ENCODE results near the gene FBXO27.
"Not testable (repeated sequence)": the region's sequence is repeated elsewhere in the genome, so short reads cannot be mapped to it uniquely, and the experiment has no call there.

Gene FBXO27

GRCh38 chr19:38988627-38989026 lies 43.7 kb downstream of the FBXO27 start:
- not testable (repeated sequence) for DNase-seq (ENCODE audit: low spot score)

DNA sequence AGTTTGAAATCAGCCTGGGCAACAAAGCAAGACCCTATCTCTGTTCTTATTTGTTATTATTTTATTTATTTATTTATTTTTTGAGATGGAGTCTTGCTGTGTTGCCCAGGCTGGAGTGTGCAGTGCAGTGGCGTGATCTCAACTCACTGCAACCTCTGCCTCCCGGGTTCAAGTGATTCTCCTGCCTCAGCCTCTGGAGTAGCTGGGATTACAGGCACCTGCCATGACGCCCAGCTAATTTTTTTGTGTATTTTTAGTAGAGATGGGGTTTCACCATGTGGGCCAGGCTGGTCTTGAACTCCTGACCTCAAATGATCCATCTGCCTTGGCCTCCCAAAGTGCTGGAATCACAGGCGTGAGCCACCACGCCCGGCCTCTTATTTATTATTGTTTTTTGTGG lies 44.6 kb downstream of the FBXO27 start:
- DNase-seq (ENCODE audit: low spot score) = not testable (repeated sequence)

GRCh38 chr19:38985262-38985661 lies 47.1 kb downstream of the FBXO27 start:
- DNase-seq (ENCODE audit: low spot score) = no peak

GRCh38 chr19:38980583-38981374 lies 51.6 kb downstream of the FBXO27 start:
- DNase-seq (ENCODE audit: low spot score) = no peak

- no peak for DNase-seq (ENCODE audit: low spot score)
Measured at GRCh38 chr19:38979812-38980211, 52.5 kb downstream of the FBXO27 start.

GRCh38 chr19:38978326-38978689 lies 54.0 kb downstream of the FBXO27 start:
- DNase-seq (ENCODE audit: low spot score) = no peak

DNA sequence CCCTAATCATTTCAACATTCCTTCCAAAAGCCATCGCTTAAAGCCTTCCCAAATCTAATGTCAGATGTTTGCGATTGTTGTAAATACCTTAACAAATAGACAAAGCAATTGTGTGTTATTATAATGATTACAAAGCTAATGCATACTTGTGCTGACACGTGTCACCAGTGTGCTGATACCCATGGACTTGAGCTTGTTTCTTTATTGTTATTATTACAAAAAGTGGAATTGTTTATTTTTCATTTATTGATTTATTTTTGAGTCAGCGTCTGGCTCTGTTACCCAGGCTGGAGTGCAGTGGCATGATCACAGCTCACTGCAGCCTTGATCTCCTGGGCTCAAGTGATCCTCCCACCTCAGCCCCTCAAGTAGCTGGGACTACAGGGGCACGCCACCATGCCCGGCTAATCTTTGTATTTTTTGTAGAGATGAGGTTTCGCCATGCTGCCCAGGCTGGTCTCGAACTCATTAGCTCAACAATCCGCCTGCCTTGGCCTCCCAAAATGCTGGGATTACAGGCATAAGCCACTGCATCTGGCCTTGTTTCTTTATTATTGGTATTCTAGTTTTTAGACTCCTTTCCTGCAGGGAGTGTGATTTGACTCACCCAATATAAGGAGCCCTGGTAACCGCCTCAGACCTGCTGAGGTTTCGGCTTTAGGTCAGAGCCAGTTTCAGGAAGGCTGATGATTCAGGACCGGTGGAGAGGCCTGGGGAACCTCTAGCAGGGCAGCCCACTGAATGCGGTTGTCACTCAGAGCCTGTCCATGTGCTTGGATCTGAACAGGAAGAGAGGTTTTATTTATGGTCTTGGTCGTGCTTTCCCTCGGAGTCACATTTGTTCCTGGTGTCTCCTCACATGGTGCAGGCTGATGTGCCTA lies 54.7 kb downstream of the FBXO27 start:
- DNase-seq (ENCODE audit: low spot score) = no peak

DNA sequence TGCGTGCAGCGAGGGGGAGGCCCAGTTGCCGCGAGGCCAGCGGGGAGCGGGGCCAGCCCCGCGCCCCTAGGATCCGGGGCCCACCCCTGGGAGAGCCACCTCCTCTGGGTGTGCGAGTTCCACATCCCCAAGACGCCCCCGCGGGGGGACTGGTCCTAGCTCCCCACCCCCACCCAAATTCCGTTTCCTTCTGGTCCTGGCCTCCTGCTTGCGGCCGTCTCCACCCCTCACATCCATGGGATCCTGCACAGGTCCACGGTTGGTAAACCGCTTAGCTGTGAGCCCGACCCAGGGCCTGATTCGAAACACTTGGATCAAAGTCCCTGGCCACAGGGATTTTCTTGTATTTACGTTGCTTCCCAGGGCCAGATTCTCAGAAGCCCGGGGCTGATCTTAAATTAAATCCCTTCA lies 56.5 kb downstream of the FBXO27 start:
- no peak for DNase-seq (ENCODE audit: low spot score)

GRCh38 chr19:38975214-38975860 lies 57.0 kb downstream of the FBXO27 start, which contains the start of gene FBXO17:
FBXO17 (minus strand) TSS chr19:38975742; CDS start chr19:38950319, 25,423 bp downstream.
- DNase-seq (ENCODE audit: low spot score) = peak; percentile 54

GRCh38 chr19:38974624-38975213 lies 57.6 kb downstream of the FBXO27 start:
- no peak for DNase-seq (ENCODE audit: low spot score)

Measured in hepatic stellate cell (primary cell).